CD8-positive, alpha-beta memory T cell (primary cell): ENCODE results near the gene RIPOR1. TPM values are rescaled to one million over a fixed set of nuclear protein-coding genes. Genes with fewer than 3 reads are reported as not detected.
"Not testable (repeated sequence)": the region's sequence is repeated elsewhere in the genome, so short reads cannot be mapped to it uniquely, and the experiment has no call there.

ENCODE experiments used
- CTCF ChIA-PET: fragments of 350-600 bp; sonication (Branson Sonifier 250); formaldehyde crosslinking; loops from one replicate; lab custom pipeline; 2021; ENCODE audit warnings: antibody characterized with exemption; lab: Charles Lee
- POLR2A ChIA-PET: fragments of 350-600 bp; sonication (Branson Sonifier 250); formaldehyde crosslinking; loops from one replicate; lab custom pipeline; 2021; ENCODE audit warnings: antibody characterized with exemption; lab: Charles Lee
- DNase-seq, 5 donors: peaks; one replicate each; pipeline versions ENCODE4 v3.0.0 to v3.0.0-alpha.2; 2020 to 2022; ENCODE audit warnings: mixed read lengths in 1 of 5
- H3K27ac ChIP-seq: one replicate; pipeline ENCODE4 v1.7.0; 2013; ENCODE audit warnings: low read depth, mild to moderate bottlenecking, low read length, moderate library complexity
- H3K27me3 ChIP-seq: 2 replicates; pipeline ENCODE4 v1.7.0; 2013; ENCODE audit warnings: low read length, mild to moderate bottlenecking; ENCODE audit not compliant: insufficient read depth, poor library complexity, severe bottlenecking
- H3K36me3 ChIP-seq: 2 replicates; pipeline ENCODE4 v1.7.0; 2013; ENCODE audit warnings: mild to moderate bottlenecking, low read length, moderate library complexity; ENCODE audit not compliant: insufficient read depth
- H3K4me1 ChIP-seq: 2 replicates; pipeline ENCODE4 v1.7.0; 2013; ENCODE audit warnings: mild to moderate bottlenecking, low read length, moderate library complexity; ENCODE audit not compliant: insufficient read depth
- H3K4me3 ChIP-seq: 2 replicates; pipeline ENCODE4 v1.7.0; 2013; ENCODE audit warnings: mild to moderate bottlenecking, low read length
- H3K9me3 ChIP-seq: 2 replicates; pipeline ENCODE4 v1.7.0; 2013; ENCODE audit warnings: mild to moderate bottlenecking, low read length
- H3K27ac Mint-ChIP-seq, 8 donors: one replicate each; pipeline ENCODE4 v1.8.0; 2020 to 2021; ENCODE audit warnings: mixed read lengths in 8 of 8, mild to moderate bottlenecking in 6 of 8, inconsistent platforms in 3 of 8, moderate library complexity in 3 of 8
- H3K27me3 Mint-ChIP-seq, 2 donors: one replicate each; pipeline ENCODE4 v1.8.0; 2020 to 2021; ENCODE audit warnings: mixed read lengths in 2 of 2, mild to moderate bottlenecking in 1 of 2, moderate library complexity in 1 of 2
- H3K36me3 Mint-ChIP-seq, 3 donors: one replicate each; pipeline ENCODE4 v1.8.0; 2020 to 2021; ENCODE audit warnings: mixed read lengths in 3 of 3, inconsistent platforms in 1 of 3, mild to moderate bottlenecking in 1 of 3
- H3K4me1 Mint-ChIP-seq, 3 donors: one replicate each; pipeline ENCODE4 v1.8.0; 2020 to 2021; ENCODE audit warnings: mixed read lengths in 3 of 3, inconsistent platforms in 1 of 3, mild to moderate bottlenecking in 1 of 3
- H3K4me3 Mint-ChIP-seq, 7 donors: one replicate each; pipeline ENCODE4 v1.8.0; 2020 to 2021; ENCODE audit warnings: mixed read lengths in 7 of 7, mild to moderate bottlenecking in 6 of 7, moderate library complexity in 4 of 7, inconsistent platforms in 2 of 7
- H3K9me3 Mint-ChIP-seq, 5 donors: one replicate each; pipeline ENCODE4 v1.8.0; 2020 to 2022; ENCODE audit warnings: mixed read lengths in 5 of 5, mild to moderate bottlenecking in 3 of 5, moderate library complexity in 2 of 5, inconsistent platforms in 1 of 5
- polyA plus RNA-seq: library from polyadenylated mRNA; unstranded; fragments of 300-500 nt; fragmentation: Illumina TruSeq; gene quantifications from one replicate; pipeline ENCODE4 v1.2.3, GENCODE V29; 2021
- total RNA-seq, 2 experiments: library from RNA; stranded (reverse); gene quantifications; one replicate each; pipeline ENCODE4 v1.2.3, GENCODE V29; 2021

Gene RIPOR1
- total and polyA plus RNA-seq, 3 experiments from 2014 or later = 6.1 to 27.4 (median 23.2) TPM

GRCh38 chr16:67509016-67509415 lies 19.6 kb upstream of the RIPOR1 start:
- Mint-ChIP-seq H3K4me3 (peak overlapping the region in 4 of 7 donors; percentile 15 to 46 (median 29)), H3K36me3 (peaks cover 0 to 2% (median 0%) of the 10 kb centered on the region in 3 donors), H3K9me3 (no peaks in the 10 kb centered on the region), H3K27ac (peak overlapping the region; percentile 23 to 89 (median 60)), H3K27me3 (no peaks in the 10 kb centered on the region), H3K4me1 (peaks cover 37 to 48% (median 44%) of the 10 kb centered on the region in 3 donors)
- H3K4me1 ChIP-seq = peaks cover 53% of the 10 kb centered on the region
- no peaks in the 10 kb centered on the region for H3K27me3 ChIP-seq
- H3K36me3 ChIP-seq = no peaks in the 10 kb centered on the region
- DNase-seq = peak in 2 of 5 donors; percentile 57 to 61
- H3K9me3 ChIP-seq = no peaks in the 10 kb centered on the region
- POLR2A ChIA-PET = interaction anchor here (0.6 kb wide), 1 partner anchor 150 kb away, joined by 3 read pairs; no protein-coding TSS in a partner anchor
- no peak overlapping the region for H3K27ac ChIP-seq
- CTCF ChIA-PET = interaction anchor here (0.6 to 2.5 kb wide), 5 partner anchors 12 to 136 kb away, joined by 3 to 12 read pairs (median 6); partner anchors contain the start of genes ATP6V0D1 and CARMIL2
- no peak overlapping the region for H3K4me3 ChIP-seq

- H3K36me3 ChIP-seq, H3K9me3 Mint-ChIP-seq, H3K27me3 ChIP-seq, H3K9me3 ChIP-seq, H3K27me3 Mint-ChIP-seq, H3K4me3 ChIP-seq, H3K27ac ChIP-seq, H3K4me3 Mint-ChIP-seq, H3K36me3 Mint-ChIP-seq, DNase-seq: not testable (repeated sequence)
- H3K4me1 Mint-ChIP-seq = peaks cover 13 to 21% (median 18%) of the 10 kb centered on the region in 3 donors
- peak overlapping the region in 1 of 8 donors; percentile 64 for H3K27ac Mint-ChIP-seq
- CTCF ChIA-PET = interaction anchor here (0.7 to 7.4 kb wide), 19 partner anchors 9 to 267 kb away, joined by 3 to 168 read pairs (median 4); partner anchors contain the start of genes AGRP, ATP6V0D1, CARMIL2 and CTCF
- POLR2A ChIA-PET = interaction anchor here (0.8 to 2.0 kb wide), 2 partner anchors 20 to 33 kb away, joined by 4 to 6 read pairs; partner anchors contain the start of gene ATP6V0D1
- H3K4me1 ChIP-seq = peaks cover 16% of the 10 kb centered on the region
Measured at GRCh38 chr16:67513892-67514291, 14.7 kb upstream of the RIPOR1 start.

- Histone ChIP-seq H3K36me3 (no peaks in the 10 kb centered on the region), H3K9me3 (no peaks in the 10 kb centered on the region), H3K4me3 (no peak overlapping the region), H3K27me3 (no peaks in the 10 kb centered on the region), H3K27ac (no peak overlapping the region), H3K4me1 (peaks cover 11% of the 10 kb centered on the region)
- peaks cover 9 to 17% (median 14%) of the 10 kb centered on the region in 3 donors for H3K4me1 Mint-ChIP-seq
- H3K27me3 Mint-ChIP-seq = peaks cover 0 to under 1% of the 10 kb centered on the region in 2 donors
- CTCF ChIA-PET = interaction anchor here (0.7 to 7.4 kb wide), 19 partner anchors 10 to 267 kb away, joined by 3 to 168 read pairs (median 4); partner anchors contain the start of genes AGRP, ATP6V0D1, CARMIL2 and CTCF
- POLR2A ChIA-PET = interaction anchor here (0.8 to 2.0 kb wide), 2 partner anchors 21 to 33 kb away, joined by 4 to 6 read pairs; partner anchors contain the start of gene ATP6V0D1
- H3K27ac Mint-ChIP-seq = peak overlapping the region in 4 of 8 donors; percentile 33 to 74 (median 63)
- H3K36me3 Mint-ChIP-seq = no peaks in the 10 kb centered on the region
- H3K9me3 Mint-ChIP-seq = no peaks in the 10 kb centered on the region
- DNase-seq = peak; percentile 72 to 85 (median 73)
- peak overlapping the region in 1 of 7 donors; percentile 32 for H3K4me3 Mint-ChIP-seq
Measured at GRCh38 chr16:67514382-67514828, 14.2 kb upstream of the RIPOR1 start.

GRCh38 chr16:67516296-67517154 lies 12.1 kb upstream of the RIPOR1 start:
- no peak overlapping the region for H3K27ac ChIP-seq
- H3K9me3 ChIP-seq = no peaks in the 10 kb centered on the region
- DNase-seq = no peak
- H3K27ac Mint-ChIP-seq = peak overlapping the region in 1 of 8 donors; percentile 72
- H3K27me3 ChIP-seq = no peaks in the 10 kb centered on the region
- H3K4me1 ChIP-seq = peaks cover 18% of the 10 kb centered on the region
- H3K27me3 Mint-ChIP-seq = peaks cover 0 to 1% of the 10 kb centered on the region in 2 donors
- no peaks in the 10 kb centered on the region for H3K36me3 Mint-ChIP-seq
- no peaks in the 10 kb centered on the region for H3K36me3 ChIP-seq
- no peak overlapping the region for H3K4me3 ChIP-seq
- peaks cover 17 to 20% (median 19%) of the 10 kb centered on the region in 3 donors for H3K4me1 Mint-ChIP-seq
- H3K9me3 Mint-ChIP-seq = no peaks in the 10 kb centered on the region
- ChIA-PET CTCF (interaction anchor here (0.7 to 7.4 kb wide), 11 partner anchors 10 to 524 kb away, joined by 3 to 168 read pairs (median 4); partner anchors contain the start of genes AGRP, ATP6V0D1 and CARMIL2), POLR2A (no interaction called here)
- no peak overlapping the region for H3K4me3 Mint-ChIP-seq

GRCh38 chr16:67517155-67517445 lies 11.5 kb upstream of the RIPOR1 start:
- Mint-ChIP-seq H3K27me3 (peaks cover 0 to 1% of the 10 kb centered on the region in 2 donors), H3K27ac (no peak overlapping the region), H3K9me3 (no peaks in the 10 kb centered on the region), H3K4me3 (no peak overlapping the region), H3K36me3 (no peaks in the 10 kb centered on the region), H3K4me1 (peaks cover 18 to 22% (median 21%) of the 10 kb centered on the region in 3 donors)
- H3K4me3 ChIP-seq = no peak overlapping the region
- H3K36me3 ChIP-seq = no peaks in the 10 kb centered on the region
- no peak for DNase-seq
- no peaks in the 10 kb centered on the region for H3K9me3 ChIP-seq
- ChIA-PET CTCF (interaction anchor here (0.7 to 7.4 kb wide), 9 partner anchors 15 to 524 kb away, joined by 3 to 168 read pairs (median 3); partner anchors contain the start of genes AGRP, ATP6V0D1 and CARMIL2), POLR2A (no interaction called here)
- H3K27me3 ChIP-seq = no peaks in the 10 kb centered on the region
- no peak overlapping the region for H3K27ac ChIP-seq
- peaks cover 21% of the 10 kb centered on the region for H3K4me1 ChIP-seq

GRCh38 chr16:67517661-67518423 lies 10.8 kb upstream of the RIPOR1 start:
- no peak for DNase-seq
- Histone ChIP-seq H3K9me3 (no peaks in the 10 kb centered on the region), H3K4me3 (no peak overlapping the region), H3K27me3 (no peaks in the 10 kb centered on the region), H3K27ac (no peak overlapping the region), H3K4me1 (peaks cover 21% of the 10 kb centered on the region), H3K36me3 (no peaks in the 10 kb centered on the region)
- POLR2A ChIA-PET = no interaction called here
- H3K4me1 Mint-ChIP-seq = peaks cover 19 to 24% (median 22%) of the 10 kb centered on the region in 3 donors
- H3K4me3 Mint-ChIP-seq = no peak overlapping the region
- CTCF ChIA-PET = interaction anchor here (0.8 to 7.4 kb wide), 7 partner anchors 24 to 523 kb away, joined by 3 to 168 read pairs (median 4); partner anchors contain the start of genes AGRP, ATP6V0D1 and CARMIL2
- no peaks in the 10 kb centered on the region for H3K36me3 Mint-ChIP-seq
- H3K27ac Mint-ChIP-seq = no peak overlapping the region
- no peaks in the 10 kb centered on the region for H3K9me3 Mint-ChIP-seq
- peaks cover 0 to 1% of the 10 kb centered on the region in 2 donors for H3K27me3 Mint-ChIP-seq

- Mint-ChIP-seq H3K4me1 (peaks cover 21 to 24% (median 22%) of the 10 kb centered on the region in 3 donors), H3K9me3 (no peaks in the 10 kb centered on the region), H3K27me3 (peaks cover 0 to 1% of the 10 kb centered on the region in 2 donors), H3K4me3 (no peak overlapping the region), H3K27ac (peak overlapping the region in 2 of 8 donors; percentile 16 to 94), H3K36me3 (no peaks in the 10 kb centered on the region)
- no peaks in the 10 kb centered on the region for H3K9me3 ChIP-seq
- ChIA-PET CTCF (interaction anchor here (4.7 to 7.0 kb wide), 3 partner anchors 17 to 35 kb away, joined by 50 to 125 read pairs (median 94); partner anchors contain the start of genes AGRP and ATP6V0D1), POLR2A (no interaction called here)
- H3K27ac ChIP-seq = no peak overlapping the region
- no peaks in the 10 kb centered on the region for H3K27me3 ChIP-seq
- H3K4me1 ChIP-seq = peaks cover 21% of the 10 kb centered on the region
- DNase-seq = no peak
- H3K4me3 ChIP-seq = no peak overlapping the region
- H3K36me3 ChIP-seq = no peaks in the 10 kb centered on the region
Measured at GRCh38 chr16:67518676-67519075, 10.0 kb upstream of the RIPOR1 start.
